ENCODE measurements around the gene PTPN9.

DNA sequence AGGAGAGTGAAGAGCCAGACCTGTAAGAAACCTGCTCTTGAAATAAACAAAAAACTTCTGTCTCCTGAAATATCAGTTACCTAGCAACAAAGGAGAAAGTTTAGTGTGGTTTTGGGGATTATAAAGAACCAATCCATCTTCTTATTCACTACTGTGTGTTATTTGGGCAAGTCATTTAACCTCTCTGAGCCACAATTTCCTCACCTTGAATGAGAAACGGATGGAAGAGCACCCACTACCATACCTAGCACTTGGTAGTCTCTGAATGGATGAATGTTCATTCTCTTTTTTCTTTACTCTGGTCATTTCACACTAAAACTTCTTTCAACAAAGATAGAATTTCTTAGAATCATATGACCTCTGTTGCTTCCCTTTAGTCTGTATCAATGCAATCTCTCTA lies 45.2 kb downstream of the PTPN9 start:
- TF ChIP-seq, protein P1, sequence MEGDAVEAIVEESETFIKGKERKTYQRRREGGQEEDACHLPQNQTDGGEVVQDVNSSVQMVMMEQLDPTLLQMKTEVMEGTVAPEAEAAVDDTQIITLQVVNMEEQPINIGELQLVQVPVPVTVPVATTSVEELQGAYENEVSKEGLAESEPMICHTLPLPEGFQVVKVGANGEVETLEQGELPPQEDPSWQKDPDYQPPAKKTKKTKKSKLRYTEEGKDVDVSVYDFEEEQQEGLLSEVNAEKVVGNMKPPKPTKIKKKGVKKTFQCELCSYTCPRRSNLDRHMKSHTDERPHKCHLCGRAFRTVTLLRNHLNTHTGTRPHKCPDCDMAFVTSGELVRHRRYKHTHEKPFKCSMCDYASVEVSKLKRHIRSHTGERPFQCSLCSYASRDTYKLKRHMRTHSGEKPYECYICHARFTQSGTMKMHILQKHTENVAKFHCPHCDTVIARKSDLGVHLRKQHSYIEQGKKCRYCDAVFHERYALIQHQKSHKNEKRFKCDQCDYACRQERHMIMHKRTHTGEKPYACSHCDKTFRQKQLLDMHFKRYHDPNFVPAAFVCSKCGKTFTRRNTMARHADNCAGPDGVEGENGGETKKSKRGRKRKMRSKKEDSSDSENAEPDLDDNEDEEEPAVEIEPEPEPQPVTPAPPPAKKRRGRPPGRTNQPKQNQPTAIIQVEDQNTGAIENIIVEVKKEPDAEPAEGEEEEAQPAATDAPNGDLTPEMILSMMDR (IDR thresholded peaks at IDR 0.05) = no peak
- TF ChIP-seq POLR2A (IDR thresholded peaks at IDR 0.05) (no peak), POLR2AphosphoS5 (IDR thresholded peaks at IDR 0.05) (no peak)

Measured in prostate gland (tissue), 2 donors.